Measurements from ENCODE around the gene ZNF423. TPM values are rescaled to one million over a fixed set of nuclear protein-coding genes. Genes with fewer than 3 reads are reported as not detected.

The ZNF423 gene
- total RNA-seq, 6 experiments from 2014 or later: not detected

DNA sequence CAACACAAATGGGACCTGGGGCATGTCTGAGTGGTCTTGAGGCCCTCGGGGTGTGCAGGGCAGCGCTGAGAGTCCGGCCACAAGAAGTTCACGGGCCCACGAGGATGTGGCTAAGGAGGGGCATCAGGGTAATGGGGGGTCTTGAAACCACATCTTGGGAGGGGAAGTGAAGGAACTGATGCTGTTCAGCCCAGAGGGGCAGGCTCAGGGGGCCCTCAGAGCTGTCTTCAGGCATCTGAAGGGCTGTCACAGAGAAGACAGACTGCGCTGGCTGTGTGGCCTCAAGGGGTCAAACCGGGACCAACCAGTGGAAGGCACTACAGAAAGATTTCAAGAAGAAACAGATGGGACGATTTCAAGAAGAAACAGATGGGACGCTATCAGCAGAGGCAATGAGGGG is 45.1 kb downstream of the ZNF423 start:
- DNase-seq: no peak
- H3K27ac Mint-ChIP-seq: no peak overlapping the region
- no peaks in the 10 kb centered on the region for H3K9me3 Mint-ChIP-seq
- no peak overlapping the region for H3K4me3 Mint-ChIP-seq
- H3K4me1 Mint-ChIP-seq (ENCODE audit: low read depth): no peaks in the 10 kb centered on the region
- H3K27me3 Mint-ChIP-seq (ENCODE audit: insufficient read depth): peaks cover 25% of the 10 kb centered on the region
- TF ChIP-seq, protein P1, sequence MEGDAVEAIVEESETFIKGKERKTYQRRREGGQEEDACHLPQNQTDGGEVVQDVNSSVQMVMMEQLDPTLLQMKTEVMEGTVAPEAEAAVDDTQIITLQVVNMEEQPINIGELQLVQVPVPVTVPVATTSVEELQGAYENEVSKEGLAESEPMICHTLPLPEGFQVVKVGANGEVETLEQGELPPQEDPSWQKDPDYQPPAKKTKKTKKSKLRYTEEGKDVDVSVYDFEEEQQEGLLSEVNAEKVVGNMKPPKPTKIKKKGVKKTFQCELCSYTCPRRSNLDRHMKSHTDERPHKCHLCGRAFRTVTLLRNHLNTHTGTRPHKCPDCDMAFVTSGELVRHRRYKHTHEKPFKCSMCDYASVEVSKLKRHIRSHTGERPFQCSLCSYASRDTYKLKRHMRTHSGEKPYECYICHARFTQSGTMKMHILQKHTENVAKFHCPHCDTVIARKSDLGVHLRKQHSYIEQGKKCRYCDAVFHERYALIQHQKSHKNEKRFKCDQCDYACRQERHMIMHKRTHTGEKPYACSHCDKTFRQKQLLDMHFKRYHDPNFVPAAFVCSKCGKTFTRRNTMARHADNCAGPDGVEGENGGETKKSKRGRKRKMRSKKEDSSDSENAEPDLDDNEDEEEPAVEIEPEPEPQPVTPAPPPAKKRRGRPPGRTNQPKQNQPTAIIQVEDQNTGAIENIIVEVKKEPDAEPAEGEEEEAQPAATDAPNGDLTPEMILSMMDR (IDR thresholded peaks at IDR 0.05): no peak
- no peaks in the 10 kb centered on the region for H3K36me3 Mint-ChIP-seq (ENCODE audit: low read depth)

DNA sequence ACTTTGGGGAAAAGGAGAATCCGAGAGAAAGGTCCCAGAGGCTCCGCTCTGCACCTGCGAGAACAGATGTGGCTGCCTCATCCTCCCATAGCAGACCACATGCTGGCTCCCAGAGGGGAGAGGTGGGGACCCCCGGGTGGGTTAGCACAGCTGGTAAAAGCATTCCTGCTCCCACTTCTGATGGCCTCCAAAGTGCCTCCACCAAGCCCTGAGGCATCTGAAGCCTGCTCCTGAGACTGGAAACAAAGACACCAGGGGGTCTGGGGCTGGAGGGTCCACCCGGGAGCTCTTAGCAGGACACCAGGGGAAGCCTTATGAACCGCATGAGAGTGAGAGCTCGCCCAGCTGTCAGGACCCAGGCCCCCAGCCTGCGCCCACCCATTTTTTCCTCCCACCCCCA is 46.4 kb downstream of the ZNF423 start:
- TF ChIP-seq, protein P1 (IDR thresholded peaks at IDR 0.05): no peak
- Mint-ChIP-seq H3K27ac (no peak overlapping the region), H3K9me3 (no peaks in the 10 kb centered on the region), H3K36me3 (ENCODE audit: low read depth) (no peaks in the 10 kb centered on the region), H3K4me1 (ENCODE audit: low read depth) (no peaks in the 10 kb centered on the region), H3K4me3 (no peak overlapping the region), H3K27me3 (ENCODE audit: insufficient read depth) (peaks cover 21% of the 10 kb centered on the region)
- no peak for DNase-seq

DNA sequence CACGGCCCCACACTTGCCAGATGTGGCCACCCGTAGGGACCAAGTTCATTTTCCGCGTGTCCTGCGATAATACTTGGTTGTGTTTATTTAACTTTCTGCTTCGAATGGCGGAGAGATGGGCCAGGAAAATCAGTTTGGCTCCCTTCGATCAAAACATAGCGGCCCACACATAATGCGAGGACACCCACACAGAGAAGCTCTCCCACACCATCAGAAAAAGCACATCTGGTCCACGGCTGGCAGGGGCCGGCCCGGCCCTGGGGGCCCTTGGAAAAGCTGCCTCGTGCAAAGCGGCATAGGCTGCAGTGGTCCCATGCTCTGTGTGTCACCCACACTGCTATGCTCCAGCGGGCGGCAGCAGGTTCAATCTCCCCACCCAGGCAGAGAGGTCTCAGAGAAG is 46.9 kb downstream of the ZNF423 start:
- no peak for DNase-seq
- peaks cover 19% of the 10 kb centered on the region for H3K27me3 Mint-ChIP-seq (ENCODE audit: insufficient read depth)

DNA sequence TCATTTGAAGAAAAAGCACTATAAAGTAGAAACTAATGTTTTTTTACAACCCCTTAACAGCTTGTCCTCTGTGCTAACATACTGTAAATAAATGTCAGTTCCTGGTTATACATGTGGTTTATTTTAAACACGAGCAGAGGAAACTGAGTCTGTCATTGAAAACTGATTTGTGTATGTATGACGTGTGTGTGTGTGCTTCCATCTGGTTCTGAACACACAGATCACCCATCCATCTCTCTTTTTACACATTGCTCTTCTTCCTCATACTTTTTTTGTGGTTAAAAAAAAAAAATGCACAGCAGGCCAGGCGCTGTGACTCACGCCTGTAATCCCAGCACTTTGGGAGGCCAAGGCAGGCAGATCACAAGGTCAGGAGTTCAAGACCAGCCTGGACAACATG is 49.5 kb downstream of the ZNF423 start:
- TF ChIP-seq, protein P1 (IDR thresholded peaks at IDR 0.05): no peak
- no peak for DNase-seq
- Mint-ChIP-seq H3K9me3 (no peaks in the 10 kb centered on the region), H3K36me3 (ENCODE audit: low read depth) (no peaks in the 10 kb centered on the region), H3K4me3 (no peak overlapping the region), H3K27ac (no peak overlapping the region), H3K4me1 (ENCODE audit: low read depth) (no peaks in the 10 kb centered on the region), H3K27me3 (ENCODE audit: insufficient read depth) (peaks cover 15% of the 10 kb centered on the region)

More for the DNA sequence above, 46.9 kb downstream of the ZNF423 start:
- no peaks in the 10 kb centered on the region for H3K36me3 Mint-ChIP-seq (ENCODE audit: low read depth)
- no peak overlapping the region for H3K27ac Mint-ChIP-seq
- H3K4me3 Mint-ChIP-seq: no peak overlapping the region
- H3K9me3 Mint-ChIP-seq: no peaks in the 10 kb centered on the region
- H3K4me1 Mint-ChIP-seq (ENCODE audit: low read depth): no peaks in the 10 kb centered on the region
- TF ChIP-seq, protein P1 (IDR thresholded peaks at IDR 0.05): no peak

DNA sequence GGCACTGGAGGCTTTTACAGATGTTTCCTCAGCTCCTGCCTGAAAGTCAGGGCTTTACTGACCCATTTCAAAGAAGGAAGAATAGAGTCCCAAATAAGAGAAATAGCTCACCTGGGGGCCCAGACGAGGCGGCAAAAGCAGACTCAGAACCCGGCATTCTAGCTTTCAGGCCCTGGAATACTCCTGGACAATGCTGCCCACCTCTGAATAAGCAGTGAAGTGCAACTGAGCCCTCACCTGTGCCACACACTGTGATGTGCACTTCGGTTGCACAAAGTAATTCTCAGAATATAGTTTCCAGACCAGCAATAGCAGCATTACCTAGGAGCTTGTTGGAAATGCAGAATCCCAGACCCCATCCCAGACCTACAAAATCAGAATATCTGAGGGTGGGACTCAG is 54.6 kb downstream of the ZNF423 start:
- no peaks in the 10 kb centered on the region for H3K36me3 Mint-ChIP-seq (ENCODE audit: low read depth)
- peaks cover 9% of the 10 kb centered on the region for H3K27me3 Mint-ChIP-seq (ENCODE audit: insufficient read depth)
- no peak overlapping the region for H3K27ac Mint-ChIP-seq
- H3K9me3 Mint-ChIP-seq: no peaks in the 10 kb centered on the region
- H3K4me1 Mint-ChIP-seq (ENCODE audit: low read depth): no peaks in the 10 kb centered on the region
- no peak for DNase-seq
- TF ChIP-seq, protein P1 (IDR thresholded peaks at IDR 0.05): no peak
- H3K4me3 Mint-ChIP-seq: no peak overlapping the region

DNA sequence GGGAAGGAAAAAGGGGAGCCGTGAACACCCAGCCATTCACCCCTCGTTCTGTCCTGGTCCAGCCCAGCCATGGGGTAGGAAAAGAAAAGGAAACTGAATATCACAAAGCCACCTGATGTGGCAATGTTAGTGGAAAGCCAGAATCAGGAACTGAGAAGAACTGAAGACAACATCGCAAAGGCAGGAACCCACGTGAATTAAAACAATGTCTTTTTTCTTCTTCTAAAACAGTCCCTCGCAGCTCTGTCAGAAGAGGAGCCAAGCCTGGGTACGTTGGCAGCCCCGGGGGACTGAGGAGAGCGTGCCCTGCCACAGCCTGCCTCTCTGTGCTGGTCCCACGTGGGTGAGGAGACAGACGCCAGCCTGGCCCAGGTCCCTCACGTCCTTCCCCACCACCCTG is 55.0 kb downstream of the ZNF423 start:
- no peaks in the 10 kb centered on the region for H3K9me3 Mint-ChIP-seq
- no peaks in the 10 kb centered on the region for H3K4me1 Mint-ChIP-seq (ENCODE audit: low read depth)
- H3K36me3 Mint-ChIP-seq (ENCODE audit: low read depth): no peaks in the 10 kb centered on the region
- no peak overlapping the region for H3K27ac Mint-ChIP-seq
- TF ChIP-seq, protein P1 (IDR thresholded peaks at IDR 0.05): no peak
- peaks cover 9% of the 10 kb centered on the region for H3K27me3 Mint-ChIP-seq (ENCODE audit: insufficient read depth)
- no peak for DNase-seq
- no peak overlapping the region for H3K4me3 Mint-ChIP-seq
